Naive B cell (primary cell): ENCODE results near the gene NFATC3. TPM values are rescaled to one million over a fixed set of nuclear protein-coding genes. Genes with fewer than 3 reads are reported as not detected.

ENCODE experiments used
- ATAC-seq, 2 donors: fragments of 150-1000 bp; cut with Tn5 transposase; 2 replicates each; pipeline ENCODE4 v1.10.0; 2021; ENCODE audit warnings: low read depth in 2 of 2, mild to moderate bottlenecking in 2 of 2, moderate library complexity in 2 of 2
- DNase-seq: peaks from one replicate; pipeline ENCODE4 v3.0.0; 2022
- H3K27ac Mint-ChIP-seq, 6 donors: one replicate each; pipeline ENCODE4 v1.8.0; 2020 to 2022; ENCODE audit warnings: mild to moderate bottlenecking in 6 of 6, mixed read lengths in 6 of 6, moderate library complexity in 5 of 6, inconsistent platforms in 2 of 6
- H3K27me3 Mint-ChIP-seq, 3 donors: one replicate each; pipeline ENCODE4 v1.8.0; 2021 to 2022; ENCODE audit warnings: mixed read lengths in 3 of 3, mild to moderate bottlenecking in 1 of 3
- H3K36me3 Mint-ChIP-seq, 2 donors: one replicate each; pipeline ENCODE4 v1.8.0; 2020 to 2022; ENCODE audit warnings: mixed read lengths in 2 of 2, inconsistent platforms in 1 of 2, mild to moderate bottlenecking in 1 of 2
- H3K4me1 Mint-ChIP-seq, 3 donors: one replicate each; pipeline ENCODE4 v1.8.0; 2020 to 2022; ENCODE audit warnings: mixed read lengths in 3 of 3, inconsistent platforms in 1 of 3, mild to moderate bottlenecking in 1 of 3, moderate library complexity in 1 of 3
- H3K4me3 Mint-ChIP-seq, 8 donors: one replicate each; pipeline ENCODE4 v1.8.0; 2020 to 2022; ENCODE audit warnings: mild to moderate bottlenecking in 8 of 8, mixed read lengths in 8 of 8, moderate library complexity in 8 of 8, inconsistent platforms in 2 of 8
- H3K9me3 Mint-ChIP-seq, 7 donors: one replicate each; pipeline ENCODE4 v1.8.0; 2020 to 2022; ENCODE audit warnings: mixed read lengths in 7 of 7, mild to moderate bottlenecking in 5 of 7, inconsistent platforms in 2 of 7, moderate library complexity in 1 of 7
- polyA plus RNA-seq, 6 donors: library from polyadenylated mRNA; unstranded; fragments of 300-500 nt; fragmentation: Illumina TruSeq; gene quantifications; one replicate each; pipeline ENCODE4 v1.2.3, GENCODE V29; 2021; ENCODE audit warnings: low read depth in 6 of 6

The NFATC3 gene
- polyA plus RNA-seq, 6 donors from 2014 or later = 74.8 to 147 (median 96.7) TPM

GRCh38 chr16:68065716-68066305 lies 19.4 kb upstream of the NFATC3 start:
- Mint-ChIP-seq H3K27me3 (no peaks in the 10 kb centered on the region), H3K36me3 (peaks cover 13 to 14% of the 10 kb centered on the region in 2 donors), H3K9me3 (no peaks in the 10 kb centered on the region), H3K4me1 (peaks cover 46 to 58% (median 52%) of the 10 kb centered on the region in 3 donors), H3K27ac (peak overlapping the region in 1 of 6 donors; percentile 29), H3K4me3 (no peak overlapping the region)
- ATAC-seq (no peak), DNase-seq (no peak)

- Mint-ChIP-seq H3K4me3 (no peak overlapping the region), H3K27ac (no peak overlapping the region), H3K27me3 (no peaks in the 10 kb centered on the region), H3K36me3 (peaks cover 8 to 20% of the 10 kb centered on the region in 2 donors), H3K9me3 (no peaks in the 10 kb centered on the region), H3K4me1 (peaks cover 46 to 58% (median 52%) of the 10 kb centered on the region in 3 donors)
- DNase-seq (no peak), ATAC-seq (no peak)
Measured at GRCh38 chr16:68066763-68067162, 18.4 kb upstream of the NFATC3 start.

- DNase-seq (no peak), ATAC-seq (no peak)
- H3K27me3 Mint-ChIP-seq = no peaks in the 10 kb centered on the region
- no peaks in the 10 kb centered on the region for H3K9me3 Mint-ChIP-seq
- H3K36me3 Mint-ChIP-seq = peaks cover 14 to 22% of the 10 kb centered on the region in 2 donors
- H3K4me1 Mint-ChIP-seq = peaks cover 52 to 70% (median 66%) of the 10 kb centered on the region in 3 donors
- peak overlapping the region in 3 of 6 donors; percentile 54 to 92 (median 86) for H3K27ac Mint-ChIP-seq
- H3K4me3 Mint-ChIP-seq = peak overlapping the region in 1 of 8 donors; percentile 47
Measured at GRCh38 chr16:68068926-68069325, 16.2 kb upstream of the NFATC3 start.

- Mint-ChIP-seq H3K4me3 (peak overlapping the region in 5 of 8 donors; percentile 47 to 87 (median 69)), H3K9me3 (no peaks in the 10 kb centered on the region), H3K27me3 (no peaks in the 10 kb centered on the region), H3K36me3 (peaks cover 14 to 22% of the 10 kb centered on the region in 2 donors), H3K27ac (peak overlapping the region in 4 of 6 donors; percentile 38 to 92 (median 66)), H3K4me1 (peaks cover 53 to 72% (median 66%) of the 10 kb centered on the region in 3 donors)
- DNase-seq (no peak), ATAC-seq (no peak)
Measured at GRCh38 chr16:68069511-68070248, 15.5 kb upstream of the NFATC3 start.

GRCh38 chr16:68070249-68070730 lies 14.9 kb upstream of the NFATC3 start:
- Mint-ChIP-seq H3K27me3 (no peaks in the 10 kb centered on the region), H3K9me3 (no peaks in the 10 kb centered on the region), H3K36me3 (peaks cover 14 to 22% of the 10 kb centered on the region in 2 donors), H3K27ac (peak overlapping the region in 5 of 6 donors; percentile 53 to 95 (median 92)), H3K4me3 (peak overlapping the region in 7 of 8 donors; percentile 52 to 87 (median 74)), H3K4me1 (peaks cover 54 to 73% (median 66%) of the 10 kb centered on the region in 3 donors)
- DNase-seq = no peak
- no peak for ATAC-seq

GRCh38 chr16:68070806-68071517 lies 14.2 kb upstream of the NFATC3 start:
- Mint-ChIP-seq H3K27ac (peak overlapping the region; percentile 64 to 96 (median 93)), H3K36me3 (peaks cover 14 to 22% of the 10 kb centered on the region in 2 donors), H3K27me3 (no peaks in the 10 kb centered on the region), H3K4me3 (peak overlapping the region; percentile 42 to 87 (median 72)), H3K9me3 (no peaks in the 10 kb centered on the region), H3K4me1 (peaks cover 60 to 76% (median 72%) of the 10 kb centered on the region in 3 donors)
- ATAC-seq = no peak
- DNase-seq = peak; percentile 25

GRCh38 chr16:68071518-68071901 lies 13.7 kb upstream of the NFATC3 start:
- no peaks in the 10 kb centered on the region for H3K27me3 Mint-ChIP-seq
- H3K27ac Mint-ChIP-seq = peak overlapping the region in 4 of 6 donors; percentile 78 to 96 (median 94)
- peak overlapping the region in 7 of 8 donors; percentile 42 to 87 (median 74) for H3K4me3 Mint-ChIP-seq
- ATAC-seq = no peak
- no peaks in the 10 kb centered on the region for H3K9me3 Mint-ChIP-seq
- peaks cover 14 to 22% of the 10 kb centered on the region in 2 donors for H3K36me3 Mint-ChIP-seq
- no peak for DNase-seq
- peaks cover 66 to 81% (median 78%) of the 10 kb centered on the region in 3 donors for H3K4me1 Mint-ChIP-seq

- Mint-ChIP-seq H3K9me3 (no peaks in the 10 kb centered on the region), H3K27ac (peak overlapping the region in 2 of 6 donors; percentile 84 to 90), H3K4me3 (peak overlapping the region in 7 of 8 donors; percentile 23 to 87 (median 68)), H3K27me3 (no peaks in the 10 kb centered on the region), H3K36me3 (peaks cover 14 to 22% of the 10 kb centered on the region in 2 donors), H3K4me1 (peaks cover 67 to 83% (median 81%) of the 10 kb centered on the region in 3 donors)
- ATAC-seq (no peak), DNase-seq (no peak)
Measured at GRCh38 chr16:68072038-68072695, 13.0 kb upstream of the NFATC3 start.

- Mint-ChIP-seq H3K9me3 (no peaks in the 10 kb centered on the region), H3K27me3 (no peaks in the 10 kb centered on the region)
- ATAC-seq = no peak
Measured at GRCh38 chr16:68073902-68074760, 11.0 kb upstream of the NFATC3 start.

GRCh38 chr16:68074850-68075555 lies 10.2 kb upstream of the NFATC3 start:
- H3K27me3 Mint-ChIP-seq = no peaks in the 10 kb centered on the region
- H3K4me3 Mint-ChIP-seq = peak overlapping the region; percentile 71 to 94 (median 92)
- peaks cover 77 to 93% (median 86%) of the 10 kb centered on the region in 3 donors for H3K4me1 Mint-ChIP-seq
- H3K27ac Mint-ChIP-seq = peak overlapping the region; percentile 91 to 100 (median 98)
- H3K36me3 Mint-ChIP-seq = peaks cover 16 to 34% of the 10 kb centered on the region in 2 donors
- H3K9me3 Mint-ChIP-seq = no peaks in the 10 kb centered on the region
- ATAC-seq (peak; percentile 91 to 92), DNase-seq (peak; percentile 95)

More at GRCh38 chr16:68073902-68074760, 11.0 kb upstream of the NFATC3 start:
- Mint-ChIP-seq H3K4me1 (peaks cover 72 to 90% (median 86%) of the 10 kb centered on the region in 3 donors), H3K4me3 (peak overlapping the region; percentile 71 to 94 (median 92)), H3K27ac (peak overlapping the region; percentile 91 to 100 (median 98)), H3K36me3 (peaks cover 16 to 34% of the 10 kb centered on the region in 2 donors)
- DNase-seq = no peak

- ATAC-seq = no peak
- H3K36me3 Mint-ChIP-seq = peaks cover 15 to 33% of the 10 kb centered on the region in 2 donors
- H3K4me1 Mint-ChIP-seq = peaks cover 73 to 93% (median 84%) of the 10 kb centered on the region in 3 donors
- H3K27ac Mint-ChIP-seq = peak overlapping the region; percentile 91 to 100 (median 98)
- no peak for DNase-seq
- H3K27me3 Mint-ChIP-seq = no peaks in the 10 kb centered on the region
- no peaks in the 10 kb centered on the region for H3K9me3 Mint-ChIP-seq
- H3K4me3 Mint-ChIP-seq = peak overlapping the region in 7 of 8 donors; percentile 30 to 94 (median 82)
Measured at GRCh38 chr16:68075980-68076379, 9.2 kb upstream of the NFATC3 start.
